ENCODE results near the gene CCDC152. TPM values are rescaled to one million over a fixed set of nuclear protein-coding genes. Genes with fewer than 3 reads are reported as not detected.
"Not testable (repeated sequence)": the region's sequence is repeated elsewhere in the genome, so short reads cannot be mapped to it uniquely, and the experiment has no call there.

The CCDC152 gene
- total RNA-seq, 1 experiment from 2014 or later, result 11.2 TPM

- no peaks in the 10 kb centered on the region for H3K4me1 ChIP-seq (ENCODE audit: insufficient read depth, low read length, poor library complexity, severe bottlenecking)
- TF ChIP-seq EZH2 (IDR thresholded peaks at IDR 0.05; ENCODE audit: borderline replicate concordance, low read depth, low read length, poor library complexity, severe bottlenecking), result no peak
- no peak for TF ChIP-seq CTCF (conservative IDR thresholded peaks at IDR 0.05; ENCODE audit: low read depth, low read length)
- ChIA-PET CTCF (no interaction called here), POLR2A (ENCODE audit: low non-redundant PET) (no interaction called here)
- H3K9me3 ChIP-seq (ENCODE audit: low read depth, low read length, poor library complexity, severe bottlenecking), result no peaks in the 10 kb centered on the region
- H3K36me3 ChIP-seq (ENCODE audit: insufficient read depth, low read length, poor library complexity, severe bottlenecking), result no peaks in the 10 kb centered on the region
- H3K27me3 ChIP-seq (replicated peaks; ENCODE audit: insufficient read depth, low read depth, low read length, poor library complexity), result no peaks in the 10 kb centered on the region
- no peak overlapping the region for H3K4me3 ChIP-seq (ENCODE audit: low read depth, low read length, poor library complexity, severe bottlenecking)
- H3K27ac ChIP-seq (ENCODE audit: low read depth, low read length, poor library complexity, severe bottlenecking), result no peak overlapping the region
- intact Hi-C loops (cut with micrococcal nuclease; ENCODE audit: unreplicated experiment), result no loop called here
- BruUV-seq (replicated peaks), result no TSS peak
- DNase-seq (ENCODE audit: low spot score), result peak; percentile 31
Measured at GRCh38 chr5:42813533-42813932, 56.9 kb downstream of the CCDC152 start.

- H3K4me3 ChIP-seq (ENCODE audit: low read depth, low read length, poor library complexity, severe bottlenecking); CTCF ChIA-PET; H3K4me1 ChIP-seq (ENCODE audit: insufficient read depth, low read length, poor library complexity, severe bottlenecking); H3K9me3 ChIP-seq (ENCODE audit: low read depth, low read length, poor library complexity, severe bottlenecking); H3K27me3 ChIP-seq (replicated peaks; ENCODE audit: insufficient read depth, low read depth, low read length, poor library complexity); H3K27ac ChIP-seq (ENCODE audit: low read depth, low read length, poor library complexity, severe bottlenecking); DNase-seq (ENCODE audit: low spot score); POLR2A ChIA-PET (ENCODE audit: low non-redundant PET); H3K36me3 ChIP-seq (ENCODE audit: insufficient read depth, low read length, poor library complexity, severe bottlenecking); BruUV-seq (replicated peaks); intact Hi-C loops (cut with micrococcal nuclease; ENCODE audit: unreplicated experiment): not testable (repeated sequence)
Measured at GRCh38 chr5:42816546-42816945, 59.9 kb downstream of the CCDC152 start.

GRCh38 chr5:42819745-42820144 is 63.1 kb downstream of the CCDC152 start:
- Histone ChIP-seq H3K36me3 (ENCODE audit: insufficient read depth, low read length, poor library complexity, severe bottlenecking) (no peaks in the 10 kb centered on the region), H3K27me3 (replicated peaks; ENCODE audit: insufficient read depth, low read depth, low read length, poor library complexity) (no peaks in the 10 kb centered on the region), H3K4me1 (ENCODE audit: insufficient read depth, low read length, poor library complexity, severe bottlenecking) (no peaks in the 10 kb centered on the region), H3K27ac (ENCODE audit: low read depth, low read length, poor library complexity, severe bottlenecking) (no peak overlapping the region), H3K9me3 (ENCODE audit: low read depth, low read length, poor library complexity, severe bottlenecking) (no peaks in the 10 kb centered on the region), H3K4me3 (ENCODE audit: low read depth, low read length, poor library complexity, severe bottlenecking) (no peak overlapping the region)
- POLR2A ChIA-PET (ENCODE audit: low non-redundant PET), result no interaction called here
- DNase-seq (ENCODE audit: low spot score), result no peak
- CTCF ChIA-PET, result no interaction called here
- no TSS peak for BruUV-seq (replicated peaks)
- intact Hi-C loops (cut with micrococcal nuclease; ENCODE audit: unreplicated experiment), result no loop called here
- no peak for TF ChIP-seq EZH2 (IDR thresholded peaks at IDR 0.05; ENCODE audit: borderline replicate concordance, low read depth, low read length, poor library complexity, severe bottlenecking)
- no peak for TF ChIP-seq CTCF (conservative IDR thresholded peaks at IDR 0.05; ENCODE audit: low read depth, low read length)

GRCh38 chr5:42822548-42822947 is 65.9 kb downstream of the CCDC152 start:
- no peaks in the 10 kb centered on the region for H3K9me3 ChIP-seq (ENCODE audit: low read depth, low read length, poor library complexity, severe bottlenecking)
- CTCF ChIA-PET, result no interaction called here

More at GRCh38 chr5:42822548-42822947, 65.9 kb downstream of the CCDC152 start:
- H3K27me3 ChIP-seq (replicated peaks; ENCODE audit: insufficient read depth, low read depth, low read length, poor library complexity), result no peaks in the 10 kb centered on the region
- POLR2A ChIA-PET (ENCODE audit: low non-redundant PET), result no interaction called here
- no peak overlapping the region for H3K4me3 ChIP-seq (ENCODE audit: low read depth, low read length, poor library complexity, severe bottlenecking)
- intact Hi-C loops (cut with micrococcal nuclease; ENCODE audit: unreplicated experiment), result no loop called here
- DNase-seq (ENCODE audit: low spot score), result no peak
- TF ChIP-seq CTCF (conservative IDR thresholded peaks at IDR 0.05; ENCODE audit: low read depth, low read length), result no peak
- no peak for TF ChIP-seq EZH2 (IDR thresholded peaks at IDR 0.05; ENCODE audit: borderline replicate concordance, low read depth, low read length, poor library complexity, severe bottlenecking)
- H3K27ac ChIP-seq (ENCODE audit: low read depth, low read length, poor library complexity, severe bottlenecking), result no peak overlapping the region
- no TSS peak for BruUV-seq (replicated peaks)
- no peaks in the 10 kb centered on the region for H3K4me1 ChIP-seq (ENCODE audit: insufficient read depth, low read length, poor library complexity, severe bottlenecking)
- no peaks in the 10 kb centered on the region for H3K36me3 ChIP-seq (ENCODE audit: insufficient read depth, low read length, poor library complexity, severe bottlenecking)

All from A673 (cell line).